ENCODE measurements around the gene TPM2.

Gene TPM2

GRCh38 chr9:35718721-35719511 lies 29.2 kb upstream of the TPM2 start:
- no peak for DNase-seq (ENCODE audit: low read depth, low spot score)

- no peak for DNase-seq (ENCODE audit: low read depth, low spot score)
Observed at GRCh38 chr9:35717132-35717870, 27.6 kb upstream of the TPM2 start.

- DNase-seq (ENCODE audit: low read depth, low spot score) = no peak
Observed at GRCh38 chr9:35716230-35716629, 26.5 kb upstream of the TPM2 start.

GRCh38 chr9:35714579-35715252 lies 25.0 kb upstream of the TPM2 start:
- no peak for DNase-seq (ENCODE audit: low read depth, low spot score)

- no peak for DNase-seq (ENCODE audit: low read depth, low spot score)
Observed at GRCh38 chr9:35714123-35714522, 24.4 kb upstream of the TPM2 start.

- no peak for DNase-seq (ENCODE audit: low read depth, low spot score)
Observed at GRCh38 chr9:35713578-35713977, 23.9 kb upstream of the TPM2 start.

GRCh38 chr9:35712762-35713400 lies 23.2 kb upstream of the TPM2 start:
- no peak for DNase-seq (ENCODE audit: low read depth, low spot score)

GRCh38 chr9:35711501-35712428 lies 22.0 kb upstream of the TPM2 start:
- DNase-seq (ENCODE audit: low read depth, low spot score) = no peak

GRCh38 chr9:35710818-35711500 lies 21.2 kb upstream of the TPM2 start:
- DNase-seq (ENCODE audit: low read depth, low spot score) = no peak

GRCh38 chr9:35708146-35708545 lies 18.4 kb upstream of the TPM2 start:
- DNase-seq (ENCODE audit: low read depth, low spot score) = no peak

GRCh38 chr9:35706951-35707350 lies 17.2 kb upstream of the TPM2 start:
- DNase-seq (ENCODE audit: low read depth, low spot score) = no peak

GRCh38 chr9:35705836-35706430 lies 16.2 kb upstream of the TPM2 start:
- no peak for DNase-seq (ENCODE audit: low read depth, low spot score)

- DNase-seq (ENCODE audit: low read depth, low spot score) = no peak
Observed at GRCh38 chr9:35705372-35705771, 15.6 kb upstream of the TPM2 start.

- no peak for DNase-seq (ENCODE audit: low read depth, low spot score)
Observed at GRCh38 chr9:35703906-35704672, 14.4 kb upstream of the TPM2 start.

- no peak for DNase-seq (ENCODE audit: low read depth, low spot score)
Observed at GRCh38 chr9:35702696-35703095, 13.0 kb upstream of the TPM2 start.

GRCh38 chr9:35700942-35701341 lies 11.2 kb upstream of the TPM2 start:
- DNase-seq (ENCODE audit: low read depth, low spot score) = no peak

GRCh38 chr9:35700031-35700430 lies 10.3 kb upstream of the TPM2 start:
- no peak for DNase-seq (ENCODE audit: low read depth, low spot score)

- no peak for DNase-seq (ENCODE audit: low read depth, low spot score)
Observed at GRCh38 chr9:35698231-35698630, 8.5 kb upstream of the TPM2 start.

- DNase-seq (ENCODE audit: low read depth, low spot score) = no peak
Observed at GRCh38 chr9:35697486-35697885, 7.8 kb upstream of the TPM2 start.
